Skeletal muscle satellite cell (primary cell): ENCODE data around the gene TENM4.
"Not testable (repeated sequence)": the region's sequence is repeated elsewhere in the genome, so short reads cannot be mapped to it uniquely, and the experiment has no call there.

Experiments used
- H3K27me3 ChIP-seq: 2 replicates; pipeline ENCODE4 v1.7.0; 2013; ENCODE audit warnings: low read length; ENCODE audit not compliant: control insufficient read depth, insufficient read depth
- H3K36me3 ChIP-seq: 2 replicates; pipeline ENCODE4 v1.7.0; 2013; ENCODE audit warnings: mild to moderate bottlenecking, control low read depth, low read length; ENCODE audit not compliant: insufficient read depth
- H3K4me1 ChIP-seq: 2 replicates; pipeline ENCODE4 v1.7.0; 2013; ENCODE audit warnings: low read length; ENCODE audit not compliant: control insufficient read depth, insufficient read depth
- H3K4me2 ChIP-seq: 2 replicates; pipeline ENCODE4 v1.7.0; 2013; ENCODE audit warnings: mild to moderate bottlenecking, low read length
- H3K4me3 ChIP-seq: 2 replicates; pipeline ENCODE4 v1.7.0; 2013; ENCODE audit warnings: low read length
- H3K9ac ChIP-seq: 2 replicates; pipeline ENCODE4 v1.7.0; 2013; ENCODE audit warnings: mild to moderate bottlenecking, low read depth, low read length, moderate library complexity
- H3K9me3 ChIP-seq: replicated peaks from 2 replicates; pipeline ENCODE4 v1.7.0; 2013; ENCODE audit warnings: mild to moderate bottlenecking, control low read depth, low read length

Gene TENM4

GRCh38 chr11:78978831-78979230 is 462.0 kb downstream of the TENM4 start:
- Histone ChIP-seq H3K36me3 (no peaks in the 10 kb centered on the region), H3K4me2 (no peak overlapping the region), H3K4me1 (no peaks in the 10 kb centered on the region), H3K9ac (no peak overlapping the region), H3K27me3 (no peaks in the 10 kb centered on the region), H3K9me3 (no peaks in the 10 kb centered on the region), H3K4me3 (no peak overlapping the region)

- not testable (repeated sequence) for H3K36me3 ChIP-seq, H3K4me3 ChIP-seq, H3K4me1 ChIP-seq, H3K4me2 ChIP-seq, H3K9ac ChIP-seq, H3K9me3 ChIP-seq, H3K27me3 ChIP-seq
These were observed 463.0 kb downstream of the TENM4 start for GRCh38 chr11:78977848-78978247.

- Histone ChIP-seq H3K4me2 (no peak overlapping the region), H3K9ac (no peak overlapping the region), H3K4me1 (no peaks in the 10 kb centered on the region), H3K9me3 (no peaks in the 10 kb centered on the region), H3K27me3 (no peaks in the 10 kb centered on the region), H3K36me3 (no peaks in the 10 kb centered on the region), H3K4me3 (no peak overlapping the region)
These were observed 463.8 kb downstream of the TENM4 start for GRCh38 chr11:78977009-78977408.

GRCh38 chr11:78975081-78975480 is 465.7 kb downstream of the TENM4 start:
- H3K9me3 ChIP-seq = no peaks in the 10 kb centered on the region
- no peak overlapping the region for H3K4me3 ChIP-seq
- H3K4me2 ChIP-seq = no peak overlapping the region
- H3K4me1 ChIP-seq = no peaks in the 10 kb centered on the region
- H3K9ac ChIP-seq = no peak overlapping the region
- no peaks in the 10 kb centered on the region for H3K36me3 ChIP-seq
- H3K27me3 ChIP-seq = no peaks in the 10 kb centered on the region

DNA sequence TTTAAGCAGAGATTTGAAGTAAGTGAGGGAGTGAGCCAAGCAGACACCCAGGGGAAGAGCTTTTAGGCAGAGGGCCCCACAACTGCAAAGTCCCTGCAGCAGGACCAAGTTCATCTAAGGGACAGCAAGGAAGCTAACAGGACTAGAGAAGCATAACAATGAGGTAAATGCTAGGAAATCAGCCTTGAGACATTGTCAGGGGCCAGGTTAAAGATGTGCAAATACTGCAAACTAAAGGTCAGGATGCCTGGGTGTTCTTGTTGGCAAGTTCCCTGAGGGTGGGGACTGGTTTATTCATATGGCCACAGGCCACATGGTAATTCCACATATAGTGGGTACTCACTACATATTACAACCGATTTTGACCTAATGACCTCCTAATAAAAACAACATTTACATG is 467.0 kb downstream of the TENM4 start:
- H3K27me3 ChIP-seq = peaks cover 2% of the 10 kb centered on the region
- H3K9me3 ChIP-seq = no peaks in the 10 kb centered on the region
- no peak overlapping the region for H3K9ac ChIP-seq
- H3K4me3 ChIP-seq = no peak overlapping the region
- no peak overlapping the region for H3K4me2 ChIP-seq
- no peaks in the 10 kb centered on the region for H3K36me3 ChIP-seq
- H3K4me1 ChIP-seq = no peaks in the 10 kb centered on the region

- Histone ChIP-seq H3K4me2 (no peak overlapping the region), H3K36me3 (no peaks in the 10 kb centered on the region), H3K4me1 (no peaks in the 10 kb centered on the region), H3K4me3 (no peak overlapping the region), H3K9me3 (no peaks in the 10 kb centered on the region), H3K27me3 (peaks cover 2% of the 10 kb centered on the region), H3K9ac (no peak overlapping the region)
These were observed 468.2 kb downstream of the TENM4 start for GRCh38 chr11:78972590-78972989.

DNA sequence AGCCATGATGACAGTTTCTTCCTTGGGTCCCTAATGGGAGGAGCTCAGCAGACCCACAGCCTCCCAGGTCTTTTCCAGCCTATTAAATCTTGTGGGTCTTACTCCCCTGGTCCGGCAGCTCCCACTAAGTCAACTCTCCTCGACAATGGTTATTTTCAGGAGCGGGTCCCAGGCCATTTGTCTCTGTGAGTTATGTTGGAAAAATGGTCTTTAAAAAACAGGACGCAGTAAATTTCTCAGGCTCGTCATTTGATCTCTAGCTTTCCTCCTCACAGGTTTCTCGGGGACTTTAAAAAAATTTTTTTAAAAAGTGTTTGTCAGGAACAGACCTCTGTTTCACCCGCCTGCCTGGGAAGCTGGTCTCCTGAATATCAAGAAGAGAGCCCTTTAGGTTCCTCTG is 468.7 kb downstream of the TENM4 start:
- Histone ChIP-seq H3K4me1 (no peaks in the 10 kb centered on the region), H3K9me3 (no peaks in the 10 kb centered on the region), H3K4me3 (no peak overlapping the region), H3K27me3 (peaks cover 5% of the 10 kb centered on the region), H3K9ac (no peak overlapping the region), H3K4me2 (no peak overlapping the region), H3K36me3 (no peaks in the 10 kb centered on the region)

DNA sequence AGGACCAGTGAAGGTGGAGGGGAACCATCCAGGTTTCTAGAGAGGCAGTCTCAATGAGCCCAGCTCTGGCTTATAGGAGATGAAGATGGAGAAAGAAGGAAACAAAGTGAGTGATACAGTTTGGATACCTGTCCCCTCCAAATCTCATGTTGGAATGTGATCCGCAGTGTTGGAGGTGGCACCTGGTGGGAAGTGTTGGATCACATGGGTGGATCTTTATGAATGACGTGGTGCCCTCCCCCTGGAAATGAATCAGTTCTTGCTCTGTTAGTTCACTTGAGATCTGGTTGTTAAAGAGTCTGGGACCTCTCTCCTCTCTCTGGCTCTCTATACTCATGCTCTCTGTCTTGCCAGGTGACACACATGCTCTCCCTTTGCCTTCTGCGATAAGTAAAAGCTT is 473.0 kb downstream of the TENM4 start:
- Histone ChIP-seq H3K4me3 (no peak overlapping the region), H3K4me1 (no peaks in the 10 kb centered on the region), H3K36me3 (no peaks in the 10 kb centered on the region), H3K9me3 (no peaks in the 10 kb centered on the region), H3K27me3 (peaks cover 5% of the 10 kb centered on the region), H3K4me2 (no peak overlapping the region), H3K9ac (no peak overlapping the region)

DNA sequence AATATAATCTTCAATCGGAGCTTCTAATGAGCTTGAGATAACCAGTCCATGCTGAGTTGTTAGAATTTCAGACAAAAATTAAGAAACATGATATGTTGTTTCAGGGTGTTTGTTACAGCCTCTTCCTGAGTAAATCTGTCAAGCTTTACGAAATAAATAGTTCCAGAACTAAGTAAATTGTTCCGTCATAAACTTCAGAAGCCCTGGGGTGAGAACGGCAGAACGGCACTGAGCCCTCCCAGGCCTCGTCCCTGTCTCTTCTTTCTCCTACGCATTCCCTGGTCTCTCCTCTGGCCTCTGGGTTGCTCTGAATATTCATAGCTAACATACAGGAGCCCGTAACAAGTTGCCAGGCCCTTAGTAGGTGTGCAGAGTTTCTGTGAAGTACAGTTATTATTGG is 475.4 kb downstream of the TENM4 start:
- Histone ChIP-seq H3K36me3 (no peaks in the 10 kb centered on the region), H3K9me3 (no peaks in the 10 kb centered on the region), H3K4me3 (no peak overlapping the region), H3K4me1 (no peaks in the 10 kb centered on the region), H3K4me2 (no peak overlapping the region), H3K27me3 (peaks cover 5% of the 10 kb centered on the region), H3K9ac (no peak overlapping the region)

- no peaks in the 10 kb centered on the region for H3K27me3 ChIP-seq
- no peaks in the 10 kb centered on the region for H3K9me3 ChIP-seq
- H3K36me3 ChIP-seq = no peaks in the 10 kb centered on the region
- H3K4me3 ChIP-seq = no peak overlapping the region
- no peak overlapping the region for H3K9ac ChIP-seq
- H3K4me2 ChIP-seq = no peak overlapping the region
- H3K4me1 ChIP-seq = peaks cover 12% of the 10 kb centered on the region
These were observed 478.7 kb downstream of the TENM4 start for GRCh38 chr11:78961937-78962701.

GRCh38 chr11:78961247-78961646 is 479.6 kb downstream of the TENM4 start:
- Histone ChIP-seq H3K4me3 (no peak overlapping the region), H3K9me3 (no peaks in the 10 kb centered on the region), H3K4me1 (peaks cover 16% of the 10 kb centered on the region), H3K36me3 (no peaks in the 10 kb centered on the region), H3K4me2 (no peak overlapping the region), H3K27me3 (no peaks in the 10 kb centered on the region), H3K9ac (no peak overlapping the region)

GRCh38 chr11:78958444-78958843 is 482.4 kb downstream of the TENM4 start:
- no peak overlapping the region for H3K4me2 ChIP-seq
- H3K4me3 ChIP-seq = no peak overlapping the region
- H3K36me3 ChIP-seq = no peaks in the 10 kb centered on the region
- H3K27me3 ChIP-seq = no peaks in the 10 kb centered on the region
- H3K9me3 ChIP-seq = no peaks in the 10 kb centered on the region
- H3K9ac ChIP-seq = no peak overlapping the region
- peaks cover 16% of the 10 kb centered on the region for H3K4me1 ChIP-seq
